ENCODE results near the gene MRPS25.
"Not testable (repeated sequence)": the region's sequence is repeated elsewhere in the genome, so short reads cannot be mapped to it uniquely, and the experiment has no call there.

The MRPS25 gene

DNA sequence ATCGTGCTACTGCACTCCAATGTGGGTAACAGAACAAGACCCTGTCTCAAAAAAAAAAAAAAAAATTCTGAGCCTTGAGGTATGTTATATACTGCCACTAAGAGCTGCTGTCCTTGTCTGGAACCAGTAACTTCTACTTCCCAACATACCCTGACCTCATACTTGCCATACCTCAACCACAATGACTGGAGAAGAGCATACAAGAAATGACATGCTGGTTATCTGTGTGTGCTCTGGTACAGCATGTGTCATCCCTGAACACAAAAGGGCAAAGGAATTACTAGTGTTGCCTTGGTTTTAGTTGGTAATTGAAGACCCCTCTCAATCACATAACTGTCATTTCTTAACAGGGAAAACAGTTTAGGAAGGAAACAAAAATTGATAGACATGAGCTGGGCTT is 54.5 kb downstream of the MRPS25 start:
- in situ Hi-C loops (cut with HindIII; ENCODE audit: low sequenced_read_pairs): no loop called here
- no peak for DNase-seq (ENCODE audit: low read depth)
- TF ChIP-seq, protein P1, sequence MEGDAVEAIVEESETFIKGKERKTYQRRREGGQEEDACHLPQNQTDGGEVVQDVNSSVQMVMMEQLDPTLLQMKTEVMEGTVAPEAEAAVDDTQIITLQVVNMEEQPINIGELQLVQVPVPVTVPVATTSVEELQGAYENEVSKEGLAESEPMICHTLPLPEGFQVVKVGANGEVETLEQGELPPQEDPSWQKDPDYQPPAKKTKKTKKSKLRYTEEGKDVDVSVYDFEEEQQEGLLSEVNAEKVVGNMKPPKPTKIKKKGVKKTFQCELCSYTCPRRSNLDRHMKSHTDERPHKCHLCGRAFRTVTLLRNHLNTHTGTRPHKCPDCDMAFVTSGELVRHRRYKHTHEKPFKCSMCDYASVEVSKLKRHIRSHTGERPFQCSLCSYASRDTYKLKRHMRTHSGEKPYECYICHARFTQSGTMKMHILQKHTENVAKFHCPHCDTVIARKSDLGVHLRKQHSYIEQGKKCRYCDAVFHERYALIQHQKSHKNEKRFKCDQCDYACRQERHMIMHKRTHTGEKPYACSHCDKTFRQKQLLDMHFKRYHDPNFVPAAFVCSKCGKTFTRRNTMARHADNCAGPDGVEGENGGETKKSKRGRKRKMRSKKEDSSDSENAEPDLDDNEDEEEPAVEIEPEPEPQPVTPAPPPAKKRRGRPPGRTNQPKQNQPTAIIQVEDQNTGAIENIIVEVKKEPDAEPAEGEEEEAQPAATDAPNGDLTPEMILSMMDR (IDR thresholded peaks at IDR 0.05; ENCODE audit: low read depth, low read length, missing control alignments): no peak

DNA sequence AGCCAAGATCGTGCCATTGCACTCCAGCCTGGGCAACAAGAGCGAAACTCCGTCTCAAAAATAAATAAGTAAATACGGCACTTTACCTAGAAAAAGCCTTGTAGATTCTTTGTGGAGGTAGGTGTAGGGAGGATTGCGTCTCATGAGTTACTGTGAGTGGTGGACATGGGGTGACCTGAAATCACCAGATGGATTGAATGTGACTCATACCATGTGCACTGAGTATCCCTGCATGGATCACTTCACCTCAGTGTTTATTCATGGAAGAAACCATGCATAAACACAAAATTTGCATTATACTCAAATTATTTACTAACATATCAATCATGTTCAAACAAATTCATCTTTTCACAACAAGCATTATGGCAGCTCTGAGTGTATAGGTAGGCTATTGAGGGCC is 55.9 kb downstream of the MRPS25 start:
- TF ChIP-seq, protein P1 (IDR thresholded peaks at IDR 0.05; ENCODE audit: low read depth, low read length, missing control alignments): no peak
- no peak for DNase-seq (ENCODE audit: low read depth)
- in situ Hi-C loops (cut with HindIII; ENCODE audit: low sequenced_read_pairs): no loop called here

More for the DNA sequence above, 54.5 kb downstream of the MRPS25 start:
- no peak overlapping the region for H3K4me3 ChIP-seq (ENCODE audit: low read depth, low read length)

DNA sequence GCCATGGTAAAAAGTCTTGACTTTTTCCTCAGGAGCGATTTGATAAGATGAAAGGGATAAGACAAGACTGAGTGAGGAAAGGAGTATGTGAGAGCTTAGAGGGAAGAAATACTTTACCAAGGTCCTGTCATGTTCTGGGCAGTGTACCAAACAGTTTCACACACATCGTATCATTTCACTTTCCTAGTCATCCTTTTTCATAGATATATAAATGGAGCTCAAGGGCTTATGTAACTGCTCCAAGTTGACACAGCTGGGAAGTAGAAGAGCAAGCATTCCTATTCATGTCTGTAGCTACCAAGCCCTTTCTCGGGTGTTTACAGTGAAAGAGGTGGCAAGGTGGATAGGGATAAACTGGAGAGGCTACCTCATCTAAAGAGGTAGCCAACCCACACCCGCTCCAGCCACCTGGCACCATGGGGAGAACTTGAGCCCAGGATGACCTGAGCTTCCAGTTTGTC is 57.4 kb downstream of the MRPS25 start:
- no peak overlapping the region for H3K4me3 ChIP-seq (ENCODE audit: low read depth, low read length)
- peak; percentile 32 for DNase-seq (ENCODE audit: low read depth)
- in situ Hi-C loops (cut with HindIII; ENCODE audit: low sequenced_read_pairs): no loop called here
- TF ChIP-seq, protein P1 (IDR thresholded peaks at IDR 0.05; ENCODE audit: low read depth, low read length, missing control alignments): no peak

More for the DNA sequence above, 55.9 kb downstream of the MRPS25 start:
- no peak overlapping the region for H3K4me3 ChIP-seq (ENCODE audit: low read depth, low read length)

DNA sequence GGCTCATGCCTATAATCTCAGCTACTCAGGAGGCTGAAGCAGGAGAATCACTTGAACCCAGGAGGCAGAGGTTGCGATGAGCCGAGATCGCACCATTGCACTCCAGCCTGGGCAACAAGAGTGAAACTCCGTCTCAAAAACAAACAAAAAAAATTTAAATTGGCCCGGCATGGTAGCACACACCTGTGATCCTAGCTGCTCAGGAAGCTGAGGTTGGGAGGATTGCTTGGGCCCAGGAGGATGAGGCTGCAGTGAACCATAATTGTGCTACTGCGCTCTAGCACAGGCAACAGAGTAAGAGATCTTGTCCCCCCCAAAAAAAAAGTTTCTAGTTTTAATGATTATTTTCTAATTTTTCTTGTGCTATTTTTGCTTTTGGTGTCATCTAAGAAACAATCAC is 65.9 kb downstream of the MRPS25 start:
- DNase-seq (ENCODE audit: low read depth); H3K4me3 ChIP-seq (ENCODE audit: low read depth, low read length); in situ Hi-C loops (cut with HindIII; ENCODE audit: low sequenced_read_pairs): not testable (repeated sequence)
